Upper lobe of right lung (tissue), 1 donor: ENCODE results near the gene QPCTL. TPM values are rescaled to one million over a fixed set of nuclear protein-coding genes. Genes with fewer than 3 reads are reported as not detected.

Source experiments
- ATAC-seq: fragments of 200-7000 bp; cut with Tn5 transposase; one replicate; pipeline ENCODE4 v1.9.1; 2020; ENCODE audit warnings: mild to moderate bottlenecking, moderate library complexity
- DNase-seq: peaks from one replicate; pipeline ENCODE4 v3.0.0-alpha.2; 2020
- H3K27ac ChIP-seq: fragments of 200-600 bp; one replicate; pipeline ENCODE4 v1.8.0; 2022
- H3K27me3 ChIP-seq: fragments of 200-600 bp; one replicate; pipeline ENCODE4 v1.8.0; 2022; ENCODE audit warnings: mild to moderate bottlenecking
- H3K36me3 ChIP-seq: fragments of 200-600 bp; one replicate; pipeline ENCODE4 v1.8.0; 2022
- H3K4me1 ChIP-seq: fragments of 200-600 bp; one replicate; pipeline ENCODE4 v1.8.0; 2022
- H3K4me3 ChIP-seq: fragments of 200-600 bp; one replicate; pipeline ENCODE4 v1.8.0; 2022; ENCODE audit warnings: mild to moderate bottlenecking
- H3K9me3 ChIP-seq: fragments of 200-600 bp; one replicate; pipeline ENCODE4 v1.8.0; 2022
- intact Hi-C: fragments of 100-400 bp; cut with DNase I; formaldehyde crosslinking; loops from one replicate; pipeline ENCODE4 v1.11.0; 2022
- total RNA-seq: library from RNA; stranded (reverse); fragmentation: NEBNext Ultra II Directional; extraction: Animal tissue kit (Norgen Biotek cat#: 25700); gene quantifications from one replicate; pipeline ENCODE4 v1.2.1, GENCODE V29; 2021
- TF ChIP-seq, protein P1 (sequence below): fragments of 200-600 bp; IDR thresholded peaks from one replicate; pipeline ENCODE4 v1.8.0; 2022; ENCODE audit warnings: antibody characterized with exemption
- donor health status: DM: no; HTN: yes; CAD: no; lungs with severe emphysema.

Gene QPCTL
- total RNA-seq, 1 donor from 2014 or later: 7.0 TPM

DNA sequence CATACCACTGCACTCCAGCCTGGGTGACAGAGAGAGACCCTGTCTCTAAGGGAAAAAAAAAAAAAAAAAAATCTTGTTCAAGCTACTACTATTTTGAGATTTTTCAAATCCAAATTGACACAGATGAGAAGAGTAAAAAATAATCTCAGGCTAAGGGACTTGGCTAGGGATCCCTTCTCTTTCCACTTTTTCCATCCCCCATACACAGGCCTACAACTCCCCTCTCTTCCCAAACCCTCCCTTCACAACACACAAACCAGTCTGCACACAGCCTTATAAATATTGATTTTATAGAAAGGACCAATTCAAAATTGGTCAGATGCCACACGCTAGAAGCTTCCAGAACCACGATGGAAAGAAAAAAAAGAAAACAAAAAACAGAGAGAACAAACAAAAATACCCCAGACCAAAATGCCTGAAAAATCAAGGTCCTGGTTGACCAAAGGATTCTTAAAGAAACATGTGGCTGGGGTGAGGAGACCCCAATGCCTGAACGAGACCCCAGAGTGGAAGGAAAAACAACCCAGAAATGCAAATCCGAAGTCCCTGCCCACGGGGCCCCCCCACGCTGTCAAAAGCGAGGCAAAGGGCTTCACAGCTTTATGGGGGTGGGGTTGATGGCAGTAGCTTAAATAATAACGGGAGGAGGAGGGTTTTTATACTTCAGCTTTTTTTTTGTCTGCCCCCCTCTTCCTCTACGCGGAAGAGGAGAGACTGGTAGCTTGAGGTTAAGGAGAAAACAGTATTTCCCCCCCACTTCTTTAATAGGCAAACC lies 18.1 kb downstream of the QPCTL start:
- DNase-seq (no peak), ATAC-seq (no peak)
- Histone ChIP-seq H3K4me1 (no peaks in the 10 kb centered on the region), H3K27me3 (no peaks in the 10 kb centered on the region), H3K4me3 (no peak overlapping the region), H3K27ac (no peak overlapping the region), H3K9me3 (no peaks in the 10 kb centered on the region), H3K36me3 (peaks cover 17% of the 10 kb centered on the region)
- intact Hi-C loops: no loop called here
- TF ChIP-seq, protein P1, sequence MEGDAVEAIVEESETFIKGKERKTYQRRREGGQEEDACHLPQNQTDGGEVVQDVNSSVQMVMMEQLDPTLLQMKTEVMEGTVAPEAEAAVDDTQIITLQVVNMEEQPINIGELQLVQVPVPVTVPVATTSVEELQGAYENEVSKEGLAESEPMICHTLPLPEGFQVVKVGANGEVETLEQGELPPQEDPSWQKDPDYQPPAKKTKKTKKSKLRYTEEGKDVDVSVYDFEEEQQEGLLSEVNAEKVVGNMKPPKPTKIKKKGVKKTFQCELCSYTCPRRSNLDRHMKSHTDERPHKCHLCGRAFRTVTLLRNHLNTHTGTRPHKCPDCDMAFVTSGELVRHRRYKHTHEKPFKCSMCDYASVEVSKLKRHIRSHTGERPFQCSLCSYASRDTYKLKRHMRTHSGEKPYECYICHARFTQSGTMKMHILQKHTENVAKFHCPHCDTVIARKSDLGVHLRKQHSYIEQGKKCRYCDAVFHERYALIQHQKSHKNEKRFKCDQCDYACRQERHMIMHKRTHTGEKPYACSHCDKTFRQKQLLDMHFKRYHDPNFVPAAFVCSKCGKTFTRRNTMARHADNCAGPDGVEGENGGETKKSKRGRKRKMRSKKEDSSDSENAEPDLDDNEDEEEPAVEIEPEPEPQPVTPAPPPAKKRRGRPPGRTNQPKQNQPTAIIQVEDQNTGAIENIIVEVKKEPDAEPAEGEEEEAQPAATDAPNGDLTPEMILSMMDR: no peak

DNA sequence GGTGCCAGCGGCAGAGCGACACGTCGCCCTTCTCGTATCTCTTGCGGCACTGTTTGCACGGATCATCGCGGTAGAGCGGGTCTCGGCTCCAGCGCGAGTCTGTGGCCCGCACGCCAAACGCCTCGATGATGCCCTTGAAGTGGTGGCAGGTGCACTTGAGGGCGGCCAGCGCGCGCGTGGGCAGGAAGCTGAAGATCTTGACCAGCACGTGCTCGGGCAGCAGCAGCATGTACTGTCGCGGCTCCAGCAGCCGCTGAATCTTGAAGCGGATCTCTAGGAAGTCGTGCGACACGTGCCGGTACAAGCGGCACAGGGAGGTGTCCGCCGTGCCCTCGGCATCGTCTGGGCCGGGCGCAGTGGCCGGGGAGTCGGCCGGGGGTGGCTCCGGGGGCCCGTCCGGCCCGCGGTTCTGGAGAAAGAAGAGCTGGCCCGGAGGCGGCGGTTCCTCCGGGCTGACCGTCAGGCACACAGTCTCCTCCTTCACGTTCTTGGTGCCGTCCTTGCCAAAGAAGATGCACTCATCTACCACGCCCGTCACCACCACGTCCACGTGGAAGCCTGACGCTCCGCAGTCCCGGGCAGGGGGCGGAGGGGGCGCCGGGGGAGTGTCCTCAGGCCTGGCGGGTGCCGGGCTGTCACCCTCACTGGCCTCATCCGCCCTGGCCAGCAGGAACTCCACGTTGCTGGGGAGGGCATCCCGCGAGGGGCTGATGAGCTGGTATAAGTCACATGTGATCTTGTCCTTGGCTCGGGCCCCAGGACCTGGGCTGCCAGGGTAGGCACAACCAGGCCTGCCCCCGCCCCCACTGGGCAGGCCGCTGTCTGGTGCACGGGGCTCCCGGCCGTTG lies 19.6 kb downstream of the QPCTL start:
- Histone ChIP-seq H3K27me3 (no peaks in the 10 kb centered on the region), H3K4me1 (peaks cover 8% of the 10 kb centered on the region), H3K36me3 (peaks cover 17% of the 10 kb centered on the region), H3K4me3 (no peak overlapping the region), H3K27ac (no peak overlapping the region), H3K9me3 (no peaks in the 10 kb centered on the region)
- ATAC-seq (no peak), DNase-seq (no peak)
- intact Hi-C loops: no loop called here
- TF ChIP-seq, protein P1: no peak

DNA sequence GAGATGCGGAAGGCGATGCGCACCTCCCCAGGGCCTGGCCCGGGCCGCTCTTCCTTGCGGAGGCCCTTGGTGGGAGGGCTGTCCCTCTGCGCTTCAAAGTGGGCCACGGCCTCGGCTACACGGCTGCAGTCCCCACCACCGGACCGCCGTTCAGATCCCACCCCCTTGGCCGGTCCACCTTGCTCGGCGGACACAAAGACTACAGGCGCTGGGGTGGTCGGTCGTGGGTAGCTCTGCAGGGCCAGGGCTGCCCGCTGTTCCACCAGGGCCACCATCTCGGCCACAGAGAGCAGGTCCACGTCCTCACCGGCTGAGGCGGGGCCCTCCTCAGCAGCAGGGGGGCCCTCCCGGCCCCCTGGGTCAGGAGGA lies 20.2 kb downstream of the QPCTL start:
- H3K27ac ChIP-seq: no peak overlapping the region
- H3K27me3 ChIP-seq: no peaks in the 10 kb centered on the region
- H3K4me1 ChIP-seq: peaks cover 8% of the 10 kb centered on the region
- DNase-seq (no peak), ATAC-seq (no peak)
- no peaks in the 10 kb centered on the region for H3K9me3 ChIP-seq
- intact Hi-C loops: no loop called here
- peaks cover 17% of the 10 kb centered on the region for H3K36me3 ChIP-seq
- TF ChIP-seq, protein P1: no peak
- no peak overlapping the region for H3K4me3 ChIP-seq

DNA sequence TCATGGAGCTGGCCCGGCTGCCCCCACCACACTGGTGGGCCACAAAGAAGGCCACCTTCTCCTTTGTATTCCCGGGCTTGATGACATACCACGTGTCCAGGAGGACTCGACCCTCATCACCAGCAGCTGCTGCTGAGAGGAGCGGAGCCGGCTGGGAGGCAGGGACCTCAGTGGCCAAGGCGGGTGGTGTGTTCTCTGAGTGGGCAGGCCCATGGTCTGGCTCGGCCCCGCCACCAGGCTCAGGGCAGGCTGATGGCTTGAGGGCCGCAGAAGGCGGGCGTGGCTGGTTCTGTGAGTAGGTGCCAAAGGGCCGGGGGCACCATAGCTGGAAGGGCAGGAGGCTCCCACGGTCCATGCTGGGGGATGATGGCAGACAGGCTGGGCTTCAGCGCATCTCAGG lies 20.7 kb downstream of the QPCTL start:
- intact Hi-C loops: no loop called here
- Histone ChIP-seq H3K4me3 (no peak overlapping the region), H3K27ac (no peak overlapping the region), H3K36me3 (peaks cover 17% of the 10 kb centered on the region), H3K9me3 (no peaks in the 10 kb centered on the region), H3K27me3 (no peaks in the 10 kb centered on the region), H3K4me1 (peaks cover 11% of the 10 kb centered on the region)
- no peak for DNase-seq
- TF ChIP-seq, protein P1: no peak
- ATAC-seq: no peak

DNA sequence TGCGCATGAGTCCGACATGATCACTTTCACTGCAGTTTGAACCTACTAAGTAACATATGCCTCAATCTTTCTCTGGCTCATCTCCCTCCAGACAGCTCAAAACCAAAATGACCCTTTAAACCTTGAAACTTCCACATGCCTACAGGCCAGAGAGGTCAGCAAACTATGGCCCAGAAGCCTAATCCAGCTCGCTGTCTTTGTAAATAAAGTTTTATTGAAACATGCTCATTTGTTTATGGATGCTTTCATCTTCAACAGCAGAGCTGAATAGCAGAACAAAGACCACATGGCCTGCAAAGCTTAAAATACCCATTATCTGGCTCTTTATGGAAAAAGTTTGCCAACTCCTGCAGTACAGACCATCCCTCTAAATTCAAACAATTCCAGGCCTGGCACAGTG lies 22.7 kb downstream of the QPCTL start:
- ATAC-seq: no peak
- intact Hi-C loops: no loop called here
- H3K27ac ChIP-seq: no peak overlapping the region

More for the DNA sequence above, 22.7 kb downstream of the QPCTL start:
- TF ChIP-seq, protein P1: no peak
- Histone ChIP-seq H3K4me1 (peaks cover 15% of the 10 kb centered on the region), H3K9me3 (no peaks in the 10 kb centered on the region), H3K27me3 (no peaks in the 10 kb centered on the region), H3K36me3 (peaks cover 17% of the 10 kb centered on the region), H3K4me3 (no peak overlapping the region)
- no peak for DNase-seq
